HepG2 (cell line): ENCODE data around the gene ZBTB32. TPM values are rescaled to one million over a fixed set of nuclear protein-coding genes. Genes with fewer than 3 reads are reported as not detected.

Experiments
- IKZF1 ChIP-seq: fragments of 450-650 bp; IDR thresholded peaks from 2 replicates; pipeline ENCODE4 v1.7.1; 2016
- JUN ChIP-seq: sonication (generic); formaldehyde crosslinking; IDR thresholded peaks from 2 replicates; pipeline ENCODE4 v1.4.0; 2020; ENCODE audit warnings: mild to moderate bottlenecking, missing genetic modification reagents
- KLF11 ChIP-seq: IDR thresholded peaks from 2 replicates; pipeline ENCODE4 v1.6.1; 2016; ENCODE audit warnings: missing compliant biosample characterization
- MIER2 ChIP-seq: IDR thresholded peaks from 2 replicates; pipeline ENCODE4 v1.6.1; 2016; ENCODE audit warnings: missing biosample characterization, missing genetic modification reagents
- MTA1 ChIP-seq: sonication (generic); formaldehyde crosslinking; IDR thresholded peaks from 2 replicates; pipeline ENCODE4 v1.4.0; 2020; ENCODE audit warnings: missing genetic modification reagents, mild to moderate bottlenecking, borderline replicate concordance
- TMF1 ChIP-seq: sonication (generic); formaldehyde crosslinking; IDR thresholded peaks from 2 replicates; pipeline ENCODE4 v1.8.1; 2022; ENCODE audit warnings: low read depth, missing genetic modification reagents
- ZBED4 ChIP-seq: sonication (generic); formaldehyde crosslinking; IDR thresholded peaks from 2 replicates; pipeline ENCODE4 v1.4.0; 2020; ENCODE audit warnings: missing genetic modification reagents, borderline replicate concordance
- ZNF142 ChIP-seq: sonication (generic); formaldehyde crosslinking; IDR thresholded peaks from 2 replicates; pipeline ENCODE4 v1.4.0; 2020; ENCODE audit warnings: missing genetic modification reagents
- ZNF3 ChIP-seq: IDR thresholded peaks from 2 replicates; pipeline ENCODE4 v1.7.0; 2017; ENCODE audit warnings: inconsistent platforms
- ZNF318 ChIP-seq: sonication (generic); formaldehyde crosslinking; IDR thresholded peaks from 2 replicates; pipeline ENCODE4 v1.4.0; 2020; ENCODE audit warnings: mild to moderate bottlenecking, missing genetic modification reagents
- ZNF468 ChIP-seq: sonication (generic); formaldehyde crosslinking; IDR thresholded peaks from 2 replicates; pipeline ENCODE4 v1.8.0; 2022; ENCODE audit warnings: mild to moderate bottlenecking, moderate library complexity, missing genetic modification reagents
- ZNF850 ChIP-seq: sonication (generic); formaldehyde crosslinking; conservative IDR thresholded peaks from 2 replicates; pipeline ENCODE4 v1.9.0; 2021; ENCODE audit warnings: mild to moderate bottlenecking, missing genetic modification reagents
- polyA plus RNA-seq, 8 experiments: library from polyadenylated mRNA; depleted of rRNA in 3 of 8; stranded (reverse) in 7 of 8; unstranded in 1 of 8; fragments of >200 nt; fragmentation: Illumina TruSeq in 4 of 8; extraction: Trizol in 4 of 8; gene quantifications; 2 replicates each; pipeline versions ENCODE4 v1.2.1 to v1.2.3, GENCODE V29; 2011 to 2016; ENCODE audit warnings: low read depth in 4 of 8, missing spikeins in 1 of 8, mixed read lengths in 1 of 8; ENCODE audit not compliant: insufficient read depth in 1 of 8
- total RNA-seq, 5 experiments: library from RNA; depleted of rRNA; stranded (reverse); fragments of >200 nt; fragmentation: Illumina TruSeq; extraction: Trizol; gene quantifications; 2 replicates each; pipeline ENCODE4 v1.2.3, GENCODE V29; 2016; ENCODE audit warnings: low read depth in 1 of 5

The ZBTB32 gene
- total and polyA plus RNA-seq, 2 of the 13 experiments (the other 11 are each of a cell fraction or from before 2014, with no cell fraction given) = not detected

GRCh38 chr19:35745328-35746086 lies 41.1 kb downstream of the ZBTB32 start, which contains the start of the genes PSENEN and U2AF1L4 (continued):
- TF ChIP-seq ZNF142 = no peak
- no peak for TF ChIP-seq ZBED4
- no peak for TF ChIP-seq KLF11 (CRISPR knock-in tag)
- TF ChIP-seq IKZF1 = no peak
- no peak for TF ChIP-seq MTA1 (CRISPR knock-in tag)
- no peak for TF ChIP-seq ZNF468
- TF ChIP-seq ZNF3 (CRISPR knock-in tag) = no peak
- no peak for TF ChIP-seq JUN
- no peak for TF ChIP-seq ZNF318
- TF ChIP-seq ZNF850 (CRISPR knock-in tag) = no peak
- no peak for TF ChIP-seq TMF1 (CRISPR knock-in tag)
- no peak for TF ChIP-seq MIER2 (CRISPR knock-in tag)
